ENCODE results near the gene LRMDA. TPM values are rescaled to one million over a fixed set of nuclear protein-coding genes. Genes with fewer than 3 reads are reported as not detected.

Gene LRMDA
- total RNA-seq, 1 donor: 32.6 TPM

DNA sequence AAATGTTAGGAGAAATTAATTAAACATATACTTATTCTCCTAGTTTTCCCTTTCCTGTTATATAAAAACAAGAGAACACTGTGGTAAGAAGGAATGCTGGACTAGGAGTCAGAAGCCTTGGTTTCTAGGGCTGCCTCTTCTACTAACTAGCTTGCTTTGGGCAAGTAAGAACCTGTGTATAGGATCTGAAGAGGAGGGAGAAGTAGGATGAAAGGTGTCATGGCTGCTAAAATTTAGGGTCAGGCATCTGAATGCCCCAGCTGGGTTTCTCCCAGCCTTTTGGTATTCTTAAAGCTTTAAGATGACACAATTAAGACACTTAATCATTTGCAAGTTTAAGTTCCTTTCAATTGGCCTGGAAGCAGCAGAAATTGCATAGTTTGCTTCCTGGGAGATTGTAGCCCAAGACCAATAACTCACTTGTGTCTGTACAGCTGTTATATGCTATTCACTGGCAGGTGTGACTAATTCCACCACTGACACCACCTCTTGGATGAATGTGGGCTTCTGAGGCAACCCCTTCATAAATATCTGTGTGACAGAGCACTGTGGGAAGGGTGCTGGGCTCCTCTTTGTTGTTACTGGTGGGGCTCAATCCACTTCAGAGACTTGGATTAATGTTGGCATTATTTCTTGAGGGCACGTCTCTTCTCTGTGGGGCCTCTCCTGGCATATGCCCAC is 137.2 kb downstream of the LRMDA start:
- DNase-seq (ENCODE audit: low read depth in 2 of 3, low spot score in 2 of 3): no peak

DNA sequence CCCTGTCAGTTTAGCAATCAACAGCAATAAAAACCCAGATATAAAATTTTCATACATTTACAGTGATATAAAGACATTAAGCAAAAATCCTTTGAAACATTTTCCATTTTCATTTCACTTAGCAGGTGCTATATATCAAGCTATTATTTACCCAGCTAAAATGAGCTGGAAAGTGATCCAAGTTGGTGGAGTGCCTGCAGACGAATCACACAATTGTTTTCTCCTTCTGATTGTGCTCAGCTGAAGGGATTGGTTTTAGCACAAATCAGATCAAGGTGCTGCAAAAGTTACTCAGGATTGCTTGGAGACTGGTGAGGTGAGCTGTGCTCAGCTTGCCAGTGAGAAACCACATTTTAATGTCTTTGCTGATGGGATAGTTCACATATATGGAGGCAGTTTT is 138.1 kb downstream of the LRMDA start:
- no peak for DNase-seq (ENCODE audit: low read depth in 2 of 3, low spot score in 2 of 3)

- DNase-seq (ENCODE audit: low read depth in 2 of 3, low spot score in 2 of 3): no peak
Measured at GRCh38 chr10:75572478-75572877, 141.1 kb downstream of the LRMDA start.

- DNase-seq (ENCODE audit: low read depth in 2 of 3, low spot score in 2 of 3): no peak
Measured at GRCh38 chr10:75575940-75576339, 144.5 kb downstream of the LRMDA start.

DNA sequence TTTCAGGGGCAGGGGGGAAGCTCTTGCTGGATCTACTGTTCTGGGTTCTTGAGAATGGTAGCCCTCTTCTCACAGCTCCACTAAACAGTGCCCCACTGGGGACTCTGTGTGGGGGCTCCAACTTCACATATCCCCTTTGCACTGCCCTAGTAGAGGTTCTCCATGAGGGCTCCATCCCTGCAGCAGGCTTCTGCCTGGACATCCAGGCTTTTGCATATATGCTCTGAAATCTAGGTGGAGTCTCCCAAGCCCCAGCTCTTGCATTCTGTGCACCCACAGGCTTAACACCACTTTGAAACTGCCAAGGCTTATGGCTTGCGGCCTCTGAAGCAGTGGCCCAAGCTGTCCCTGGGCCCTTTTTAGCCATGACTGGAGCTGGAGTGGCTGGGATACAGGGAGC is 150.7 kb downstream of the LRMDA start:
- no peak for DNase-seq (ENCODE audit: low read depth in 2 of 3, low spot score in 2 of 3)

GRCh38 chr10:75585294-75585693 is 153.9 kb downstream of the LRMDA start:
- no peak for DNase-seq (ENCODE audit: low read depth in 2 of 3, low spot score in 2 of 3)

GRCh38 chr10:75586814-75587213 is 155.4 kb downstream of the LRMDA start:
- no peak for DNase-seq (ENCODE audit: low read depth in 2 of 3, low spot score in 2 of 3)

- no peak for DNase-seq (ENCODE audit: low read depth in 2 of 3, low spot score in 2 of 3)
Measured at GRCh38 chr10:75588031-75588430, 156.6 kb downstream of the LRMDA start.

DNA sequence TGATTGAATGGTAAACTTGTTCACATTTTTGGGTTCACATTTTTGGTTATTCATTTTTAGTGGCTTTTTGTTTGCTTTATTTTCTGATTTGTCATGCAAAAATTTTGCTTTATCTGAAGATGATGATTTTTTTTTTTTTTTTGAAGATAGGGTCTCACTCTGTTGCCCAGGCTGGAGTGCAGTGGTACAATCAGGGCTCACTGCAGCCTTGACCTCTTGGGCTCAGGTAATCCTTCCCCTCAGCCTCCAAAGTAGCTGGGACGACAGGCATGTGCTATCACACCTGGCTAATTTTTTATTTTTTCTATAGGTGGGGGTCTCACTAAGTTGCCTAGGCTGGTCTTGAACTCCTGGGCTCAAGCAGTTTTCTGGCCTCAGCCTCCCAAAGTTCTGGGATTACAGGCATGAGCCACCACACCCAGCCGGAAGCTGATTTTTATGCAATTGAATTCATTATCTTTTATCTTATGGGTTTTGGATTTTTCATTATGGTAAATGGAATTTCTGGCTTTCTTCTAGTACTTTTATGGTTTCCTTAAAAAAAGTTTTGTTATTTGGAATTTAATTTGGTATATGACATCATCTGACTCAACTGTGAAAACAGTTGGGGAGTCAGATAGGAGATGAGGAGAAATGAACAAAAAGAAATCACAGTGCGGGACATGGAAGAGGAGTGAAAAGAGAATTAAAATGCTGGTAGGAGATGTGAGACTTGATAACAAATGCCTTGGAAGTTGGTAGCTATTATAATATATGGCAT is 158.7 kb downstream of the LRMDA start:
- no peak for DNase-seq (ENCODE audit: low read depth in 2 of 3, low spot score in 2 of 3)

DNA sequence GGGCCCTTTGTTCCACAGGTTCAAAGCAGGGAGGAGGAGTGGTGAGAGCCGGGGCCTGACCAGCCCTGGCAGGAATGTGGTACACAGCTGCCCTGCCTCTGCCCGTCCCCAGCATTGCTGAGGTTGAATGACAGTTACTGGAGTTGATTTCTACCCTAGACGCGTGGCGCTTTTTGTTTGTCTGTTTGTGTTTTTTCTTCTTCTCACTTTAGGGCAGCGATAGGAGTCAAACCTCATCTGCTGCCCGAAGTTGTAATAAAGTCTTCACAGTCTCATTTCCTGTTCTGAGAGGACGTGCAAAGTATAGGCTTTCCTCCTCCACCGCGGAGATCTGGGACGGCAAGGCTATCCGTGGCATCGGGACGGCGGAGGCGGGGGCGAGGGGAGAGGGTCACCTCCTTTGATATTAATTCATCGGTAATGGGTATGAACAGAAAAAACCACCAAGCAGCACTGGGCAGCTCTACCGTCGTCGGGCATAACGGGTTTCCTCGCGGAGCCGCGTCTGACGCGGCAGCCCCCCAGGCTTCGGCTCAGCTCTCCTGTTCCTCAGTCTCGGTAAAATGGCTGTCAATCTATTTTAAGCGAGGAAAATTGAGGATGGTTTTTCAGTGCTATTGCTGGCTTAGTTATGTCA is 160.8 kb downstream of the LRMDA start:
- DNase-seq (ENCODE audit: low read depth in 2 of 3, low spot score in 2 of 3): no peak

GRCh38 chr10:75592791-75593643 is 161.6 kb downstream of the LRMDA start:
- no peak for DNase-seq (ENCODE audit: low read depth in 2 of 3, low spot score in 2 of 3)

GRCh38 chr10:75593692-75594556 is 162.5 kb downstream of the LRMDA start:
- DNase-seq (ENCODE audit: low read depth in 2 of 3, low spot score in 2 of 3): no peak

DNA sequence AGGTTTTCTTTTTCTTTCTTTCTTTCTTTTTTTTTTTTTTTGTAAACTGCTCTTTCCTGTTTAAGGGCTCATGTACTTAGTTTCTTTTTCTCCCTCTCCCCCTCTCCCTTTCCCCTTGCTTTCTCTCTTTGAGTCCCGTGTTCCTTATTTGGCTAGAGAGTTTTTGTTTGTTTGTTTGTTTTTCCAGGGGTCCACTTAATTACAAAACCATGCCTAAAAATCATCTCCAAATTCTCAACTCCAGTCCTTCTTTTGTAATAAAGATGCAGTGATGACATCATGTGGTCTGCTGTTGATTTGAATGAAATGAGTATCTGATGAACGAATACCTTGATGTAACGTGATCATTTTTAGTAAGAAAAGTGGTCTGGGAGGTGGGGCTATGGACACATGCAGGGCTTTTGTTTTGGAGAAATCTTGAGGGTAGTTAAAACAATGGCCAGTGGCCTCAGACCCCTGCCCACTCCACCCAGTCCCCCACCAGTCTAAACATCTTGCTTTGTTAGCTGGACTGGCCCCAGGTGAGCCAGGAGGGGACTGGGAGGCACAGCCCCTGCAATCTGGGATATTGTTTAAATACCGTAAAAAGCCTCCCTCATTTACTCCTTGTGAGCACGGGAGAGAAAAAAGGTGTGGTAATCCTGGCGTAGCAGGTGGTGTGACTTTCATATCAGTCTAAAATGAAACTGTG is 165.7 kb downstream of the LRMDA start:
- DNase-seq (ENCODE audit: low read depth in 2 of 3, low spot score in 2 of 3): no peak

DNA sequence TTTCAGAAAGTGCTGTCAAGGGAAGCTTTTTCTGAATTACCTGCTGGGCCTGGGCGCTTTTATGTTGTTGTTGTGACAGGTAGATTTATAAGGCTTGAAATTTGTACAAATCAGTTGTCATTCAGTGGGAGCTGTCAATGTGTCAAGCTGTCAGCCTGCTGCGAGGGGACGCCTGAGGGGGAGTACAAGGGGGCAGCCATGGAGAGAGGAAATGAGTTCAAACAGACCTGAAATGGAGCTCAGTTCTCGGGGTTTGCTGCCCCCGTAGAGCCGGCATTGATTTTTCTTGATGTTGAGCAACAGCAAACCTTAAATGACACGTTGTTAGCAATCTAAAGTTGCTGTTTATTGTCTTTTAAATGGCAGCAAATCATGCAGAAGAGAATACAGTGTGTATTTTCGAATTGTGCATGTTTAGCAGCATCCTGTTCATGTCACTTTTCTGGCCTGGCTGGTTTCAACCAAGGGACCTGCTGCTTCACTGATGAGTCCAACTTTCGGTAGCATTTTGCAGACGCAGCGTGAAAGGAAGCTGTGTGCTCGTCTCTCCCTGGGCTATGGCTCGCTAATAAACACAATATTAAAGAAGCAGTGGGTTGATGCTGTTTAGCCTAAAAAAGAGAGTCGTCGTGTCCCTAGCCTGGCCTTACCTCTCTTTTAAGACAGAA is 166.5 kb downstream of the LRMDA start:
- no peak for DNase-seq (ENCODE audit: low read depth in 2 of 3, low spot score in 2 of 3)

DNA sequence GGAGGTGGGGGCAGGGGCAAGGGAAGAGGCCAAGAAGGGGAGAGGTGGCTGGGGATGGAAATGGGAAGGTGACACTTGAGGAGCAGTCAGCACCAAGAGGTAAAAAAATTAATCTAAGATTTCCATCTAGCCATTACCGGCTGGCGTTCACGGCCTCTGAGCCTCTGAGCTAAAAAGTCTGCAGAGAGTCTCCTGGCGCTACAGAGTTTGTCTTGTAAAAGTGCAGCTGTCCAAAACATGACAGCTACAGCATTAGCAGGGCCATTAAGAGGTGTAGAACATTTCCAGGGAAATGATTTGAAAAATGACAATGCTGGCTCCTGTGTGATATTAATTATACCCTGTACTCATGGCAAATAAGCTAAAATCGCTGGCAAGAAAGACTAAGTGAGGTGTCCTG is 167.6 kb downstream of the LRMDA start:
- DNase-seq (ENCODE audit: low read depth in 2 of 3, low spot score in 2 of 3): no peak

- DNase-seq (ENCODE audit: low read depth in 2 of 3, low spot score in 2 of 3): no peak
Measured at GRCh38 chr10:75599875-75600648, 168.6 kb downstream of the LRMDA start.

GRCh38 chr10:75600833-75601232 is 169.4 kb downstream of the LRMDA start:
- no peak for DNase-seq (ENCODE audit: low read depth in 2 of 3, low spot score in 2 of 3)

DNA sequence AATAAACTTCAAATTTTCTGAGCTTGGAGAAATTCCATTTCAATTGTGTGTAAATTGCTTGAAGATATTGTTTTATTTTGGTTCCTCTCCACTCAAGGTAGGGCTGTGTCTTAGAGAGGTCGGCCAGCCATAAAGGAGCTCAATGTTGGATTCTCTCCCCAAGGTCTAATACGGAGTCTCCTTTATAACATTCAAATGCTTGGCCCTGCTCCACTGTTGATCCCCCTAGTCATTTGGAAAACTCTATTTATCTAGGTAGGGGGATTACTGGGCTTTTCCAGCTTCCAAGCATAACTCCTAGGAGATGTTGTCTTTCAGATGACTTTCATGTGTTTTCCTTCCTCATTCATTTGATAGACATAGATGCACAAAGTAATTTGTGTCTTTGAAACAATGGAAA is 170.9 kb downstream of the LRMDA start:
- no peak for DNase-seq (ENCODE audit: low read depth in 2 of 3, low spot score in 2 of 3)
